H1 (cell line): ENCODE measurements around the gene ZNF362.

ENCODE experiments used
- CTCF ChIP-seq, 3 experiments: IDR thresholded peaks; 1 replicate in 2 of 3; 2 replicates in 1 of 3; pipeline versions ENCODE4 v1.5.1 to v1.6.1; 2011; ENCODE audit warnings: low read length in 3 of 3, mild to moderate bottlenecking in 3 of 3, inconsistent platforms in 2 of 3, low read depth in 1 of 3, moderate library complexity in 1 of 3; ENCODE audit not compliant: insufficient read depth in 1 of 3; ENCODE audit errors: control extremely low read depth in 1 of 3
- PHF8 ChIP-seq: fragments of 200-600 bp; sonication (generic); conservative IDR thresholded peaks from 2 replicates; pipeline ENCODE4 v1.7.1; 2012; ENCODE audit warnings: low read depth, mild to moderate bottlenecking, inconsistent platforms, low read length, moderate library complexity

GRCh38 chr1:33235521-33235920 lies 20.8 kb upstream of the ZNF362 start:
- TF ChIP-seq CTCF (IDR thresholded peaks at IDR 0.05; ENCODE audit: control extremely low read depth in 1 of 3, insufficient read depth in 1 of 3, low read depth in 1 of 3, low read length in 3 of 3): no peak
- no peak for TF ChIP-seq PHF8
